GM12878 (cell line): ENCODE data around the gene CNKSR3. TPM values are rescaled to one million over a fixed set of nuclear protein-coding genes. Genes with fewer than 3 reads are reported as not detected.

Source experiments
- ATAC-seq: fragments of 200-7000 bp; cut with Tn5 transposase; 3 replicates; pipeline ENCODE4 v1.9.1; 2020; ENCODE audit warnings: mild to moderate bottlenecking, moderate library complexity
- BruUV-seq: library from RNA; stranded (reverse); fragments of 400-500 nt; replicated peaks from 2 replicates; lab custom pipeline; 2021; lab: Mats Ljungman, UMichigan
- CTCF ChIA-PET: fragments of 300-600 bp; sonication (Branson Sonifier 250); formaldehyde crosslinking; extraction: SDS; loops from one replicate; lab custom pipeline; 2021; ENCODE audit warnings: inconsistent platforms; lab: Yijun Ruan, JAX
- POLR2A ChIA-PET: fragments of 350-600 bp; formaldehyde crosslinking; extraction: SDS; loops from one replicate; lab custom pipeline; 2021; ENCODE audit warnings: inconsistent platforms; lab: Charles Lee
- RAD21 ChIA-PET: fragments of 300-600 bp; sonication (Branson Sonifier 250); formaldehyde crosslinking; loops from one replicate; lab custom pipeline; 2023; ENCODE audit warnings: antibody characterized with exemption; ENCODE audit not compliant: unreplicated experiment; lab: Charles Lee
- SMC1A ChIA-PET: fragments of 300-600 bp; sonication (Branson Sonifier 250); formaldehyde crosslinking; loops from one replicate; lab custom pipeline; 2023; ENCODE audit not compliant: unreplicated experiment, uncharacterized antibody; lab: Charles Lee
- DNase-seq: peaks from one replicate; pipeline ENCODE4 v3.0.0-alpha.2; 2011; ENCODE audit warnings: low read depth, low spot score
- FAIRE-seq: peaks from 3 replicates; lab custom pipeline; 2011; peaks lifted over from hg19 to GRCh38; lab: Jason Lieb, UNC
- H2AFZ ChIP-seq: 2 replicates; pipeline ENCODE4 v1.6.0; 2011; ENCODE audit warnings: low read depth, low read length, control low read depth; ENCODE audit not compliant: control insufficient read depth
- H3K27ac ChIP-seq: 2 replicates; pipeline ENCODE4 v1.5.1; 2011; ENCODE audit warnings: control low read depth; ENCODE audit not compliant: control insufficient read depth, insufficient read depth
- H3K27me3 ChIP-seq, 2 experiments: replicated peaks in 1 of 2; 2 replicates each; pipeline versions ENCODE4 v1.6.0 to v1.6.1; 2011; ENCODE audit warnings: low read length in 1 of 2; ENCODE audit not compliant: control insufficient read depth in 2 of 2, insufficient read depth in 2 of 2
- H3K36me3 ChIP-seq, 2 experiments: 2 replicates each; pipeline ENCODE4 v1.5.1; 2011; ENCODE audit warnings: low read length in 1 of 2; ENCODE audit not compliant: control insufficient read depth in 2 of 2, insufficient read depth in 2 of 2
- H3K4me1 ChIP-seq: 2 replicates; pipeline ENCODE4 v1.6.1; 2011; ENCODE audit warnings: mild to moderate bottlenecking, low read length, moderate library complexity, mixed read lengths; ENCODE audit not compliant: control insufficient read depth, insufficient read depth
- H3K4me2 ChIP-seq: 2 replicates; pipeline ENCODE4 v1.6.0; 2011; ENCODE audit warnings: control low read depth; ENCODE audit not compliant: control insufficient read depth, insufficient read depth
- H3K4me3 ChIP-seq: fragments of 200-600 bp; sonication (generic); 2 replicates; pipeline ENCODE4 v1.5.1; 2016
- H3K79me2 ChIP-seq: 2 replicates; pipeline ENCODE4 v1.6.0; 2011; ENCODE audit warnings: low read length; ENCODE audit not compliant: control insufficient read depth, insufficient read depth
- H3K9ac ChIP-seq: 2 replicates; pipeline ENCODE4 v1.8.0; 2011; ENCODE audit warnings: low read length, control low read depth, mixed read lengths; ENCODE audit not compliant: control insufficient read depth, insufficient read depth
- H3K9me3 ChIP-seq: replicated peaks from 3 replicates; pipeline ENCODE4 v1.5.1; 2011; ENCODE audit warnings: mild to moderate bottlenecking, low read length; ENCODE audit not compliant: control insufficient read depth, insufficient read depth
- H4K20me1 ChIP-seq: 2 replicates; pipeline ENCODE4 v1.6.0; 2011; ENCODE audit not compliant: control insufficient read depth, insufficient read depth
- CHD2 ChIP-seq: IDR thresholded peaks from 2 replicates; pipeline ENCODE4 v1.6.1; 2011; ENCODE audit warnings: low read depth, low read length, improper control_type of control experiment, borderline replicate concordance
- CREB1 ChIP-seq: IDR thresholded peaks from 2 replicates; pipeline ENCODE4 v1.6.1; 2012; ENCODE audit warnings: low read depth, mild to moderate bottlenecking, inconsistent platforms
- FOS ChIP-seq: IDR thresholded peaks from 3 replicates; pipeline ENCODE4 v1.6.1; 2011; ENCODE audit warnings: borderline replicate concordance; ENCODE audit not compliant: insufficient read length; ENCODE audit errors: extremely low read depth
- POLR2A ChIP-seq: IDR thresholded peaks from 2 replicates; pipeline ENCODE4 v1.6.1; 2011; ENCODE audit warnings: low read depth, mild to moderate bottlenecking, low read length
- PRDM15 ChIP-seq: fragments of 450-650 bp; formaldehyde crosslinking; IDR thresholded peaks from 2 replicates; pipeline ENCODE4 v1.4.0; 2020; ENCODE audit warnings: mild to moderate bottlenecking, moderate library complexity
- SRF ChIP-seq, 2 experiments: IDR thresholded peaks; 2 replicates each; pipeline ENCODE4 v1.6.1; 2011; ENCODE audit warnings: low read depth in 2 of 2, low read length in 2 of 2, mild to moderate bottlenecking in 1 of 2, moderate library complexity in 1 of 2
- TCF3 ChIP-seq: IDR thresholded peaks from 2 replicates; pipeline ENCODE4 v1.6.1; 2012; ENCODE audit warnings: low read depth, mild to moderate bottlenecking, low read length, borderline replicate concordance; ENCODE audit not compliant: insufficient read depth
- USF1 ChIP-seq: IDR thresholded peaks from 2 replicates; pipeline ENCODE4 v1.6.1; 2011; ENCODE audit warnings: borderline replicate concordance, low read depth, mild to moderate bottlenecking, moderate library complexity, mixed read lengths, low read length; ENCODE audit not compliant: insufficient read depth; ENCODE audit errors: extremely low read length
- ZNF384 ChIP-seq: IDR thresholded peaks from 2 replicates; pipeline ENCODE4 v1.6.1; 2012; ENCODE audit warnings: low read depth, mild to moderate bottlenecking, low read length, improper control_type of control experiment, borderline replicate concordance
- ZZZ3 ChIP-seq: IDR thresholded peaks from 2 replicates; pipeline ENCODE4 v1.6.1; 2011; ENCODE audit warnings: low read depth; ENCODE audit not compliant: control insufficient read depth, insufficient read length
- WGBS: methylation state at CpG from one replicate; pipeline ENCODE4 v1.1.6; 2016; ENCODE audit warnings: low lambda C conversion rate; ENCODE audit not compliant: insufficient replicate concordance, insufficient coverage; ENCODE audit errors: missing lambda C conversion rate; 5-methylcytosine and 5-hydroxymethylcytosine counted together
- in situ Hi-C: fragments of 300-500 bp; cut with MboI; formaldehyde crosslinking; loops from 9 replicates; pipeline ENCODE4 v1.14.3; 2018; ENCODE audit warnings: mixed read lengths
- intact Hi-C: fragments of 100-400 bp; cut with micrococcal nuclease; formaldehyde crosslinking; loops from one replicate; pipeline ENCODE4 v1.14.2; 2022; ENCODE audit not compliant: unreplicated experiment
- polyA plus RNA-seq, 11 experiments: library from polyadenylated mRNA; depleted of rRNA in 4 of 11; unstranded in 6 of 11; stranded (reverse) in 5 of 11; fragments of >200 nt; fragmentation: Nextera tagmentation in 4 of 11; fragmentation: Illumina TruSeq in 1 of 11; extraction: Ambion mirVana in 4 of 11; extraction: Trizol in 1 of 11; gene quantifications; 1 replicate in 1 of 11; 2 replicates in 10 of 11; pipeline versions ENCODE4 v1.2.1 to v1.2.3, GENCODE V29; 2011 to 2016; ENCODE audit warnings: inconsistent platforms in 2 of 11, missing spikeins in 2 of 11, low read depth in 1 of 11
- total RNA-seq, 4 experiments: library from RNA; depleted of rRNA in 3 of 4; stranded (reverse); fragments of >200 nt in 3 of 4; fragmentation: Illumina TruSeq in 1 of 4; extraction: Trizol in 1 of 4; gene quantifications; 2 replicates each; pipeline versions ENCODE4 v1.2.1 to v1.2.3, GENCODE V29; 2013 to 2021

CNKSR3 gene
- total and polyA plus RNA-seq, 10 of the 15 experiments (the other 5 are each of a cell fraction or from before 2014, with no cell fraction given), result under 0.01 to 0.48 (median 0.12) TPM; not detected in 2

GRCh38 chr6:154550779-154551178 is 40.3 kb upstream of the CNKSR3 start (continued):
- TF ChIP-seq FOS (no peak), CREB1 (no peak)
- TF ChIP-seq, all 136 proteins: peak for 0

GRCh38 chr6:154549179-154549578 is 38.7 kb upstream of the CNKSR3 start:
- in situ Hi-C loops (no loop called here), intact Hi-C loops (no loop called here)
- FAIRE-seq (no peak), ATAC-seq (no peak), DNase-seq (no peak)
- no peaks in the 10 kb centered on the region for H3K4me1 ChIP-seq
- RAD21 ChIA-PET, result no interaction called here
- no peaks in the 10 kb centered on the region for H4K20me1 ChIP-seq
- CTCF ChIA-PET, result interaction anchor here (0.6 to 1.4 kb wide), 3 partner anchors 10 to 977 kb away, joined by 3 to 5 read pairs (median 4); no protein-coding TSS in a partner anchor
- POLR2A ChIA-PET, result no interaction called here
- WGBS, result 53% methylated on average over 6 of the region's 6 CpGs
- no peaks in the 10 kb centered on the region for H3K79me2 ChIP-seq
- H3K27me3 ChIP-seq, result no peaks in the 10 kb centered on the region; a peak in 1 of 4 replicates
- H3K4me2 ChIP-seq, result no peak overlapping the region
- H2AFZ ChIP-seq, result no peak overlapping the region
- no TSS peak for BruUV-seq
- H3K9me3 ChIP-seq, result no peaks in the 10 kb centered on the region
- no peak overlapping the region for H3K9ac ChIP-seq
- H3K36me3 ChIP-seq, result no peaks in the 10 kb centered on the region
- no peak overlapping the region for H3K4me3 ChIP-seq
- no peak overlapping the region for H3K27ac ChIP-seq
- SMC1A ChIA-PET, result interaction anchor here (1.4 kb wide), 1 partner anchor 24 kb away, joined by 3 read pairs; no protein-coding TSS in a partner anchor
- no peak for TF ChIP-seq SRF (IDR thresholded peaks at IDR 0.05; ENCODE audit: low read depth in 2 of 2, low read length in 2 of 2)
- no peak for TF ChIP-seq TCF3
- TF ChIP-seq CHD2, result no peak
- no peak for TF ChIP-seq POLR2A
- no peak for TF ChIP-seq ZZZ3
- TF ChIP-seq PRDM15, result no peak
- no peak for TF ChIP-seq USF1
- no peak for TF ChIP-seq ZNF384
- TF ChIP-seq, all 136 proteins: peak for 0
